Thyroid gland (tissue), 4 donors: ENCODE measurements around the gene ATF5.

Experiments used
- POLR2A ChIP-seq, 2 donors: fragments of 450-650 bp; IDR thresholded peaks; one replicate each; pipeline ENCODE4 v1.6.1; 2017; ENCODE audit warnings: antibody characterized with exemption in 2 of 2, mild to moderate bottlenecking in 2 of 2, moderate library complexity in 1 of 2
- TF ChIP-seq, protein P1 (sequence below), 6 experiments: fragments of 200-600 bp in 3 of 6; fragments of 450-650 bp in 3 of 6; sonication (generic) in 3 of 6; IDR thresholded peaks; one replicate each; pipeline ENCODE4 v1.5.1; 2016 to 2019; ENCODE audit warnings: antibody characterized with exemption in 6 of 6, mild to moderate bottlenecking in 2 of 6, inconsistent platforms in 1 of 6, moderate library complexity in 1 of 6

DNA sequence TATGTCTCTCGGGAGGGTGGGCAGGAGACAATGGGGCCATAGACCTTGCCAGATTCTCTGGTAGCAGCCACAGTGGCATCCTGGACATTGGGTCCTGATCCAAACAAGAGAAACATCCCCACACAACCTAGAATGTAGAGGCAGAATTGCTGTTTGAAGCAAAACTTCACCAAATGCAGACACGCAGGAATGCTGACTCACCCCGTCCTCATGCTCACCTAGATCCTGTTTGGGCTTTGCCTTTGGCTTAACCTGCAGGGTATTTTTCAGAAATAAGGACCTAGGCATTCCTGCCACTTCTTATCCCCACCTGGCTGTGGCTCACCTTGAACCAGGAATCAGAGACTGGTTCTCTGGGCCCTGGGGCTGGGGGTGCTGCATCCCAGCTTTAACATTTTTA is 44.2 kb upstream of the ATF5 start:
- TF ChIP-seq, protein P1, sequence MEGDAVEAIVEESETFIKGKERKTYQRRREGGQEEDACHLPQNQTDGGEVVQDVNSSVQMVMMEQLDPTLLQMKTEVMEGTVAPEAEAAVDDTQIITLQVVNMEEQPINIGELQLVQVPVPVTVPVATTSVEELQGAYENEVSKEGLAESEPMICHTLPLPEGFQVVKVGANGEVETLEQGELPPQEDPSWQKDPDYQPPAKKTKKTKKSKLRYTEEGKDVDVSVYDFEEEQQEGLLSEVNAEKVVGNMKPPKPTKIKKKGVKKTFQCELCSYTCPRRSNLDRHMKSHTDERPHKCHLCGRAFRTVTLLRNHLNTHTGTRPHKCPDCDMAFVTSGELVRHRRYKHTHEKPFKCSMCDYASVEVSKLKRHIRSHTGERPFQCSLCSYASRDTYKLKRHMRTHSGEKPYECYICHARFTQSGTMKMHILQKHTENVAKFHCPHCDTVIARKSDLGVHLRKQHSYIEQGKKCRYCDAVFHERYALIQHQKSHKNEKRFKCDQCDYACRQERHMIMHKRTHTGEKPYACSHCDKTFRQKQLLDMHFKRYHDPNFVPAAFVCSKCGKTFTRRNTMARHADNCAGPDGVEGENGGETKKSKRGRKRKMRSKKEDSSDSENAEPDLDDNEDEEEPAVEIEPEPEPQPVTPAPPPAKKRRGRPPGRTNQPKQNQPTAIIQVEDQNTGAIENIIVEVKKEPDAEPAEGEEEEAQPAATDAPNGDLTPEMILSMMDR (IDR thresholded peaks at IDR 0.05), result no peak
- TF ChIP-seq POLR2A (IDR thresholded peaks at IDR 0.05), result no peak
